NT2/D1 (cell line): ENCODE results near the gene TMEM156.
"Not testable (repeated sequence)": the region's sequence is repeated elsewhere in the genome, so short reads cannot be mapped to it uniquely, and the experiment has no call there.

Source experiments
- DNase-seq: peaks from one replicate; pipeline ENCODE4 v3.0.0-alpha.2; 2011; ENCODE audit warnings: low read depth, low spot score
- H3K27me3 ChIP-seq: 2 replicates; pipeline ENCODE4 v1.6.0; 2011; ENCODE audit warnings: mild to moderate bottlenecking; ENCODE audit not compliant: insufficient read length, insufficient read depth
- H3K36me3 ChIP-seq: 2 replicates; pipeline ENCODE4 v1.6.1; 2011; ENCODE audit warnings: mild to moderate bottlenecking, low read length, mixed read lengths; ENCODE audit not compliant: insufficient read depth, insufficient read length
- H3K4me1 ChIP-seq: 2 replicates; pipeline ENCODE4 v1.5.1; 2011; ENCODE audit not compliant: insufficient read depth, insufficient read length
- H3K4me3 ChIP-seq: 2 replicates; pipeline ENCODE4 v1.5.1; 2011; ENCODE audit warnings: low read depth; ENCODE audit not compliant: insufficient read length
- H3K9ac ChIP-seq: 2 replicates; pipeline ENCODE4 v1.6.0; 2011; ENCODE audit warnings: low read depth; ENCODE audit not compliant: insufficient read length
- H3K9me3 ChIP-seq: 2 replicates; pipeline ENCODE4 v1.5.1; 2011; ENCODE audit warnings: mild to moderate bottlenecking, low read length; ENCODE audit not compliant: insufficient read depth
- SUZ12 ChIP-seq: IDR thresholded peaks from 2 replicates; pipeline ENCODE4 v1.6.1; 2011; ENCODE audit not compliant: insufficient read length, insufficient read depth; ENCODE audit errors: extremely low read depth
- YY1 ChIP-seq: IDR thresholded peaks from 2 replicates; pipeline ENCODE4 v1.6.1; 2011; ENCODE audit not compliant: insufficient read length, insufficient read depth
- ZNF274 ChIP-seq: IDR thresholded peaks from 2 replicates; pipeline ENCODE4 v1.6.1; 2011; ENCODE audit warnings: mild to moderate bottlenecking, low read depth, low read length

Gene TMEM156

DNA sequence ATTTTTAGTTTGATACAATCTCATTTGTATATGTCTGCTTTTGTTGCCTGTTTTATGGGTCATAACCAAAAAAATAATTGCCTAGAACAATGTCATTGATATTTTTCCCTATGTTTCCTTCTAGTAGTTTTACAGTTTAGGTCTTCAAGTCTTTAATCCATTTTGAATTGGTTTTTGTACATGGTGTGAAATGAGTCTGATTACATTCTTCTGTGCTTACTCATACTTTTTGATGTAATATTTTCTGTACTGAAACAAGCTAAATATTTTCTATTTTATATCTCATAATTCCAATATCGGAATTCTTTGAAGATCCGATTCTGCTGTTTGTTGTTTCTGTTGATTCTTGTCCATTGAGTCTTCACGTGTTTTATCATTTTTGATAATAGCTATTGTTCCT, 10.6 kb downstream of the TMEM156 start:
- TF ChIP-seq ZNF274: no peak
- TF ChIP-seq YY1: no peak
- TF ChIP-seq SUZ12: no peak

DNA sequence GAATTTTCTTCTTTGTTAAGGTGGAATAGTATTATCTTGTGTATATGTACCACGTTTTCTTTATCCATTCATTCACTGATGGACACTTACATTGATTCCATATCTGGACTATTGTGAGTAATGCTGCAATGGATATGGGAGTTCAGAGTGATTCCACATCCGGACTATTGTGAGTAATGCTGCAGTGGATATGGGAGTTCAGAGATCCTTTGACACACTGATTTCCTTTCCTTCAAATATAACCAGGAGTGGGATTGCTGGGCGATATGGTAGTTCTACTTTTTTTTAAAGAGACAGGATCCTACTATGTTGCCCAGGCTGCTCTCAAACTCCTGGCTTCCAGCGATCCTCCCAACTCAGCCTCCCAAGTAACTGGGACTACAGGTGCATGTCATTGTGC, 12.1 kb downstream of the TMEM156 start:
- H3K4me3 ChIP-seq: no peak overlapping the region
- H3K9me3 ChIP-seq: no peaks in the 10 kb centered on the region
- DNase-seq: no peak
- no peaks in the 10 kb centered on the region for H3K4me1 ChIP-seq
- H3K9ac ChIP-seq: no peak overlapping the region
- H3K36me3 ChIP-seq: no peaks in the 10 kb centered on the region
- TF ChIP-seq YY1 (no peak), ZNF274 (no peak), SUZ12 (no peak)
- H3K27me3 ChIP-seq: no peaks in the 10 kb centered on the region

More for the DNA sequence above, 10.6 kb downstream of the TMEM156 start:
- H3K4me3 ChIP-seq: no peak overlapping the region
- H3K27me3 ChIP-seq: no peaks in the 10 kb centered on the region
- H3K36me3 ChIP-seq: no peaks in the 10 kb centered on the region
- no peaks in the 10 kb centered on the region for H3K4me1 ChIP-seq
- DNase-seq: no peak
- no peaks in the 10 kb centered on the region for H3K9me3 ChIP-seq
- H3K9ac ChIP-seq: no peak overlapping the region

DNA sequence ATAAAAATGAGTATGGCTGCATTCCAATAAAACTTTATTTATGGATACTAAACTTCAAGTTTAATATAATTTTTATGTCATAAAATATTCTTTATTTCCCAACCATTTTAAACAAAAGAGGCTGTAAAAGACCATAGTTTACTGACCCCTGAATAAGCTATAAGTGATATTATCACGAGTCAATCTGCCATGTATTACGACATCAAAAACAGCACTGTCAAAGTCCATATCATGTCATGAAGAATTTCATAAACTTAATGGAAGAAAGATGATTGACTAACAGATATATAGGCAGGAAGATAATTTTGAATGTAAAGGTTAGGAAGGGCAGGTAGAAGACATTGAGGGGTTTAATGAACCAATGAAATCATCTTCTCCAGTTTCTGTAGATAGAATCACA, 18.2 kb downstream of the TMEM156 start:
- H3K36me3 ChIP-seq: no peaks in the 10 kb centered on the region
- no peak overlapping the region for H3K4me3 ChIP-seq
- no peak for DNase-seq
- H3K27me3 ChIP-seq: no peaks in the 10 kb centered on the region
- no peaks in the 10 kb centered on the region for H3K9me3 ChIP-seq
- TF ChIP-seq SUZ12 (no peak), YY1 (no peak), ZNF274 (no peak)
- no peak overlapping the region for H3K9ac ChIP-seq
- H3K4me1 ChIP-seq: no peaks in the 10 kb centered on the region

GRCh38 chr4:39004758-39005157, 27.5 kb downstream of the TMEM156 start:
- no peaks in the 10 kb centered on the region for H3K36me3 ChIP-seq
- no peak overlapping the region for H3K4me3 ChIP-seq
- 0 out of 2 replicates have a peak, but pooled peaks cover under 1% of the 10 kb centered on the region for H3K9me3 ChIP-seq
- H3K27me3 ChIP-seq: no peaks in the 10 kb centered on the region
- DNase-seq: no peak
- H3K4me1 ChIP-seq: no peaks in the 10 kb centered on the region
- no peak overlapping the region for H3K9ac ChIP-seq
- TF ChIP-seq SUZ12: no peak
- no peak for TF ChIP-seq YY1
- no peak for TF ChIP-seq ZNF274

GRCh38 chr4:39002058-39002457, 30.2 kb downstream of the TMEM156 start:
- not testable (repeated sequence) for H3K9me3 ChIP-seq, H3K9ac ChIP-seq, H3K4me1 ChIP-seq

DNA sequence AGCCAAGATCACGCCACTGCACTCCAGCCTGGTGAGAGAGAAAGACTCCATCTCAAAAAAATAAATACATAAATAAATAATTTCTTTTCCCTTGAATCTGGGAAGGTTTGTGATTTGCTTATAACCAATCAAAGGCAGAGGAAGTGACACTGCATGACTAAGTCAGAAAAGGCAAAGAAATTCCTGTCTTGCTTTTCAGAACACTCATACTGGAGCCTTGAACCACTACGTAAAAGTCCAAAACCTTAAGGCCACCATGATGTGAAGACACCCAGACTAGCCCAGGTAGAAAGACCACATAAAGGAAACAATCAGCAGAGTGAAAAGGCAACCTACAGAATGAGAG, 36.6 kb downstream of the TMEM156 start:
- no peak for TF ChIP-seq SUZ12
- no peak for TF ChIP-seq ZNF274
- no peak for TF ChIP-seq YY1
- H3K4me1 ChIP-seq: no peaks in the 10 kb centered on the region
- H3K9ac ChIP-seq: no peak overlapping the region
- no peaks in the 10 kb centered on the region for H3K27me3 ChIP-seq
- H3K4me3 ChIP-seq: no peak overlapping the region
- H3K36me3 ChIP-seq: no peaks in the 10 kb centered on the region
- peaks cover 10% of the 10 kb centered on the region; the same call in 1 of the 2 replicates for H3K9me3 ChIP-seq
- no peak for DNase-seq

More at GRCh38 chr4:39002058-39002457, 30.2 kb downstream of the TMEM156 start:
- not testable (repeated sequence) for DNase-seq, H3K27me3 ChIP-seq, H3K36me3 ChIP-seq, H3K4me3 ChIP-seq

- Histone ChIP-seq H3K9me3 (peaks cover 3% of the 10 kb centered on the region; the same call in 1 of the 2 replicates), H3K4me3 (no peak overlapping the region), H3K4me1 (no peaks in the 10 kb centered on the region), H3K36me3 (no peaks in the 10 kb centered on the region), H3K27me3 (no peaks in the 10 kb centered on the region), H3K9ac (no peak overlapping the region)
- TF ChIP-seq ZNF274 (no peak), YY1 (no peak), SUZ12 (no peak)
- DNase-seq: no peak
Observed at GRCh38 chr4:38994135-38994534, 38.1 kb downstream of the TMEM156 start.

- H3K9me3 ChIP-seq: no peaks in the 10 kb centered on the region
- no peaks in the 10 kb centered on the region for H3K36me3 ChIP-seq
- H3K4me3 ChIP-seq: no peak overlapping the region
- H3K27me3 ChIP-seq: no peaks in the 10 kb centered on the region
- TF ChIP-seq SUZ12 (no peak), ZNF274 (no peak), YY1 (no peak)
- no peaks in the 10 kb centered on the region for H3K4me1 ChIP-seq
- H3K9ac ChIP-seq: no peak overlapping the region
- DNase-seq: no peak
Observed at GRCh38 chr4:38993683-38994082, 38.5 kb downstream of the TMEM156 start.
